NCI-H2107 (cell line): Measurements from ENCODE around the gene NAA38.
"Not testable (repeated sequence)": the region's sequence is repeated elsewhere in the genome, so short reads cannot be mapped to it uniquely, and the experiment has no call there.

ENCODE experiments used
- DNase-seq: peaks from one replicate; lab custom pipeline; 2025; lab: John Stamatoyannopoulos, UW

The NAA38 gene

GRCh38 chr17:7881276-7882054, 24.1 kb upstream of the NAA38 start:
- no peak for DNase-seq

- no peak for DNase-seq
These were observed 22.9 kb upstream of the NAA38 start for GRCh38 chr17:7880076-7880868.

GRCh38 chr17:7878234-7878633, 20.9 kb upstream of the NAA38 start:
- DNase-seq = no peak

DNA sequence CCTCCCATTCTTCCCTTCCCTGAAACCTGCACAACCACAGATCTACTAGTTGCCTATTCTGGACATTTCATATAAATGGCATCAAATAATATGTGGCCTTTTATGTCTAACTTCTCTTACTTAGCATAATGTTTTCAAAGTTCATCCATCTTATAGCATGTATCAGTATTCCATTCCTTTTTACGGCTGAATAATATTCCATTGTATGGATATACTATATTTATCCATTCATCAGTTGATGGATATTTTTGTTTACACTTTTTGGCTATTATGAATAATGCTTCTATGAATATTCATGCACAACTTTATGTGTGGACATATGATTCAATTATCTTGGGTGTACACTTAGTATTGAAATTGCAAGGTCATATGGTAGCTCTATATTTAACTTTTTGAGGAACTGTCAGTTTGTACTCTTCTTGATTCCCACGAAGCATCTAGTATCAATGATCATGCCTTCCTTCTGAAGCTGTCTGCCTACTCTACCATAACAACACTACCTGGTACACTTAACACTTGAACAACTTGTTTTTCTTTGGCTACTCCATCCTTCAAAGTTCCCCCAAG, 18.5 kb upstream of the NAA38 start:
- DNase-seq = no peak

DNA sequence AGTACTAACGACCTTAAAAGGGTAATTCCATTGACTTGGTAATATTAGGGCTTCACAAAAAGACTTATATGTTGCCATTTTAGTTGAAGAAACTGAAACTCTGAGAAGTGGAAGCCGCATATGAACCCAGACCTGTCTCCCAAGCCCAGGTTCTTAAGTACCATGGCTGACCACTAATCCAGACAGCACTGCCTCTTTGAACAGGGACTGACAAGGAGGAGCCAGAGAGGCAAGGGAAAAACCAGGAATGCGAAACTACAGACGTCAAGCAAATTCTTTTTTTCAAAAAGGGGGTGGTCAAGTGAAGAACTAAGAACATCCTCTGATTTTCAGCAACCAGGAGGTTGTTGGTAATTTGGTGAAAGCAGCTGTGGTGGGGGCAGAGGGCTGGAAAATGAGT, 15.7 kb upstream of the NAA38 start:
- DNase-seq = no peak

GRCh38 chr17:7867881-7868329, 10.5 kb upstream of the NAA38 start:
- no peak for DNase-seq

GRCh38 chr17:7864995-7865650, 7.8 kb upstream of the NAA38 start:
- DNase-seq = no peak

- not testable (repeated sequence) for DNase-seq
These were observed 7.0 kb upstream of the NAA38 start for GRCh38 chr17:7864384-7864783.

DNA sequence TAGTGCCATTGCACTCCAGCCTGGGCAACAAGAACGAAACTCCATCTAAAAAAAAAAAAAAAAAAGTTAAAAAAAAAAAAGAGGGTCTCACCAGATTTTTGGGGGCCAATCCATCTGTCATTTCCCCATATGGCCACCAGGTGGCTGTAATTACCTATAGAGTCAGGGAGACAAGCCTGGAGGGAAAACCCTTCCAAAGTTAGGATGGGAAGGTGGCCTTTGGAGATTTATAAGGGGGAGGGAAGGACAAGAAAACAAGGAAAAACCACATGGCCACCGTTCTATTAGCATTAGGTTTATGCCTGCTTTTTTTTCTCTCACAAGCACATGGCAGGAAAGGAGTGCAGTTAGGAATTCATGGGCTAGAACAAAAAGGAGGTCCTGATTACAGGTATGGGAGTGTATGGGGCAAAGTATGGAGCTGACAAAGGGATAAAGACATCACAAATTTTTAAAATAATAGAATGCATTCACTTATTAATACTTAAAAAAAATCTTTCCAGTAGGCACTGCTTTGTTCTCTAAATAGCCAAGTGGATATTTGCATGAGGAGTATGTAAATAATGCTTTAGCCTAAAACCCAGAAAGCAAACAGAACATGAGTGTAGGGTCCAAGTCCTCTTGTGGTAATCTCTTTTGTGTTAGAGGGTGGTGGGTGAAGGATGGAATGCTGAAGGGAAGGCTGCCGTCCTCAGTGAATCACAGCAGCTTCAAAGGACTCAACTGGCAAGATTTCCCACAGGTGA, 5.5 kb upstream of the NAA38 start:
- DNase-seq = no peak

GRCh38 chr17:7859028-7859427, 1.7 kb upstream of the NAA38 start:
- no peak for DNase-seq

GRCh38 chr17:7858522-7858810, 1.1 kb upstream of the NAA38 start:
- no peak for DNase-seq

DNA sequence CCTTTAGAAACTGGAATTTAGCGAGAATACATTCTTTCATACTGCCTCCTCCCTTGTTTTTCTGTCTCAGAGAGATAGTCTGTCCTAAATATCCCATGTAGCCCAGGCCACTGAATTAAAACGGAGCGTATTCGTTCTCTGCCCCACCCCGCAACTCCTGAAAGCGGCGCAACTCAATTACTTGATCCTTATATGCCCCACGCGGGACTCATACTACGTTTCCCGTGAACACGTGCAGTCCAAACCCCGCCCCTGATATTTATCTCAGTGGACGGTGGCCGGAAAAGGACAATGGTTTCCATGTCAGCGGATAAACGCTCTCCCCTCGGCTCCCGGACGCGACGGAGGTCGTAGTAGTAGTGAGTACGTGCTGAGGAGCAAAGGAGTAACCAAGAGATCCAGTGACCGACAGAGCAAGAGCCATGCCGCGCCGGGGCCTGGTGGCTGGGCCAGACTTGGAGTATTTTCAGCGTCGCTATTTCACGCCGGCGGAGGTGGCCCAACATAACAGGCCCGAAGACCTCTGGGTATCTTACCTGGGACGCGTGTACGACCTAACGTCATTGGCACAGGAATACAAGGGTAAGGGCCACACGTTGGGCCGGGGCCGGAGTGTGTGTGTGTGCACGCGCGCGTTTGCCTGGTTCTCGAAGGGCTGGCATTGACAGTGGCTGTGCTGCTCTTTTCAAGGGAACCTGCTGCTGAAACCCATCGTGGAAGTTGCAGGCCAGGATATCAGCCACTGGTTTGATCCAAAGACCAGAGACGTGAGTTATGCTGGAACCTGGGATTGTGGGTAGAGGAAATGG, 558 bp upstream of the NAA38 start, which contains the start of gene CYB5D1:
CYB5D1 (plus strand) TSS at position 291 of the 809 bp plus-strand sequence; CDS start at position 423, 132 bp downstream.
- peak; percentile 60 for DNase-seq

GRCh38 chr17:7856011-7856810, 1.1 kb downstream of the NAA38 start:
- DNase-seq = no peak

DNA sequence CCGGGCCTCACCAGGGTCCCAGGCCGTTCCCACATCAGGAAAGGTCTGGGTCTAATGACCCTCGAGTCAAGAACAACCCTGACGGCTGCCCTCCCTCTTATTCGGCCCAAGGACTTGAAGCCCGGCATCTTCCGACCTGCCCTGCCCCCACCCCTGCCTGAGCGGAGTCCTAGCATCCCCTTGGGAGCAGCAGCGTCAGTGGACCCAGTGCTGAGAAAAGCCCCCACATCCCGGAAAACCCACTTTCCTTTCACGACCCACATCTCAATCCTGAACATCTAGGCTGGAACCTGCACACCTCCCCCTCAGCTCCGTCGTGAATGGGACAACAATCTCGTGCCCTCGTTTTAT, 1.7 kb downstream of the NAA38 start:
- DNase-seq = no peak

DNA sequence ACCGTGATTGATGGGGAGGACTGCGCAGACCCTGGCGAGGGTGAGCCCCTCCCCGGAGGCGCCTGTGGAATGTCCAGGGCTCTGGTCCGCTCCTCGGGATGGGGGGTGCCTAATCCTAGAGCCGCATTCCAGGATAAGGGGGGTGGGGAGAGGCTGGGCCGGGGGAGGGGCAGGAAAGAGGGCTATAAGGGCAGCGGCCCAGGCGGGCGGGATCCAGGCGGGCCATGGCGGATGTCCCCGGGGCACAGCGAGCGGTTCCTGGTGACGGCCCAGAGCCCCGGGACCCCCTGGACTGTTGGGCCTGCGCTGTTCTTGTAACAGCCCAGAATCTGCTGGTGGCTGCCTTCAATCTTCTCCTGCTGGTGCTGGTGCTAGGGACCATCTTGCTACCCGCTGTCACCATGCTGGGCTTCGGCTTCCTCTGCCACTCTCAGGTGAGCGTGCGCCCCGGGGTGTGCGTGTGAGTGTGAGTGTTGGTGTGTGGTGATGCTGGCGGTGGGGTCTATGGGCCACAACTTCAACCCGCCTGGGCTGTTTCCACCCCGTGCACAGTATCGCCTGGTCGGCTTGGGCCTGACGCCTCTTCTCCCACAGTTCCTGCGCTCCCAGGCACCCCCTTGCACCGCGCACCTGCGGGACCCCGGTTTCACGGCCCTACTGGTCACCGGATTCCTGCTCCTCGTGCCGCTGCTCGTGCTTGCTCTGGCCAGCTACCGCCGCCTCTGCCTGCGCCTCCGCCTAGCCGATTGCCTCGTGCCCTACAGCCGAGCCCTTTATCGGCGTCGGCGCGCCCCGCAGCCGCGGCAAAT, 2.3 kb downstream of the NAA38 start, which contains the start of gene TMEM88:
TMEM88 (plus strand) TSS at position 216 of the 809 bp plus-strand sequence; CDS start at position 225, 9 bp downstream.
- DNase-seq = no peak

DNA sequence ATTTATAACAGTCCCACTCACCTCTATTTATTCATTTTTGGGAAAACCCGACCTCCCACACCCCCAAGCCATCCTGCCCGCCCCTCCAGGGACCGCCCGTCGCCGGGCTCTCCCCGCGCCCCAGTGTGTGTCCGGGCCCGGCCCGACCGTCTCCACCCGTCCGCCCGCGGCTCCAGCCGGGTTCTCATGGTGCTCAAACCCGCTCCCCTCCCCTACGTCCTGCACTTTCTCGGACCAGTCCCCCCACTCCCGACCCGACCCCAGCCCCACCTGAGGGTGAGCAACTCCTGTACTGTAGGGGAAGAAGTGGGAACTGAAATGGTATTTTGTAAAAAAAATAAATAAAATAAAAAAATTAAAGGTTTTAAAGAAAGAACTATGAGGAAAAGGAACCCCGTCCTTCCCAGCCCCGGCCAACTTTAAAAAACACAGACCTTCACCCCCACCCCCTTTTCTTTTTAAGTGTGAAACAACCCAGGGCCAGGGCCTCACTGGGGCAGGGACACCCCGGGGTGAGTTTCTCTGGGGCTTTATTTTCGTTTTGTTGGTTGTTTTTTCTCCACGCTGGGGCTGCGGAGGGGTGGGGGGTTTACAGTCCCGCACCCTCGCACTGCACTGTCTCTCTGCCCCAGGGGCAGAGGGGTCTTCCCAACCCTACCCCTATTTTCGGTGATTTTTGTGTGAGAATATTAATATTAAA, 3.1 kb downstream of the NAA38 start:
- DNase-seq = no peak

- no peak for DNase-seq
These were observed 3.7 kb downstream of the NAA38 start for GRCh38 chr17:7853691-7854038.

DNA sequence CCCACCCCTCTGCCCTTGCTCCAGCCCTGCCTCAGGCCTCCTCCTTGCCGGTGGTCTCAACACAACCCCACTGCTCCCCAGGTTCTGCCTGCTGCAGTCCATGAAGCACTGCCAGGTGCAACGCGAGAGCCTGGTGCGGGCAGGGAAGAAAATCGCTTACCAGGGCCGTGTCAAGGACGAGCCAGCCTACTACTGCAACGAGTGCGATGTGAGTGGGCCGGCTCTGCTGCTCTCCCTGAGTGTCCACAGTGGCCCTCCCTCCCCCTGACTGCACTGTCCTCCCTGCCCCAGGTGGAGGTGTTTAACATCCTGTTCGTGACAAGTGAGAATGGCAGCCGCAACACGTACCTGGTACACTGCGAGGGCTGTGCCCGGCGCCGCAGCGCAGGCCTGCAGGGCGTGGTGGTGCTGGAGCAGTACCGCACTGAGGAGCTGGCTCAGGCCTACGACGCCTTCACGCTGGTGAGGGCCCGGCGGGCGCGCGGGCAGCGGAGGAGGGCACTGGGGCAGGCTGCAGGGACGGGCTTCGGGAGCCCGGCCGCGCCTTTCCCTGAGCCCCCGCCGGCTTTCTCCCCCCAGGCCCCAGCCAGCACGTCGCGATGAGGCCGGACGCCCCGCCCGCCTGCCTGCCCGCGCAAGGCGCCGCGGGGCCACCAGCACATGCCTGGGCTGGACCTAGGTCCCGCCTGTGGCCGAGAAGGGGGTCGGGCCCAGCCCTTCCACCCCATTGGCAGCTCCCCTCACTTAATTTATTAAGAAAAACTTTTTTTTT, 4.3 kb downstream of the NAA38 start:
- no peak for DNase-seq
